HepG2 (cell line): ENCODE data around the gene PPFIA3. TPM values are rescaled to one million over a fixed set of nuclear protein-coding genes. Genes with fewer than 3 reads are reported as not detected.

Source experiments
- ATF6 ChIP-seq: sonication (generic); formaldehyde crosslinking; conservative IDR thresholded peaks from 2 replicates; pipeline ENCODE4 v1.4.0; 2020; ENCODE audit warnings: missing genetic modification reagents
- CTCF ChIP-seq: sonication (generic); formaldehyde crosslinking; IDR thresholded peaks from 2 replicates; pipeline ENCODE4 v1.5.0; 2020; ENCODE audit warnings: mild to moderate bottlenecking, missing genetic modification reagents, moderate library complexity
- DRAP1 ChIP-seq: IDR thresholded peaks from 2 replicates; pipeline ENCODE4 v1.6.1; 2016; ENCODE audit warnings: missing genetic modification reagents, missing compliant biosample characterization
- HMG20B ChIP-seq: conservative IDR thresholded peaks from 2 replicates; pipeline ENCODE4 v1.6.1; 2016; ENCODE audit warnings: missing genetic modification reagents, missing compliant biosample characterization
- MAZ ChIP-seq, 2 experiments: sonication (generic) in 1 of 2; formaldehyde crosslinking in 1 of 2; IDR thresholded peaks; 2 replicates each; pipeline versions ENCODE4 v1.5.0 to v1.6.1; 2012 to 2020; ENCODE audit warnings: low read depth in 2 of 2, mild to moderate bottlenecking in 2 of 2, borderline replicate concordance in 1 of 2, improper control_type of control experiment in 1 of 2, low read length in 1 of 2, missing genetic modification reagents in 1 of 2, moderate library complexity in 1 of 2
- NFRKB ChIP-seq: fragments of 450-650 bp; IDR thresholded peaks from 2 replicates; pipeline ENCODE4 v1.6.1; 2017
- ZIK1 ChIP-seq: sonication (generic); formaldehyde crosslinking; IDR thresholded peaks from 2 replicates; pipeline ENCODE4 v1.5.0; 2020; ENCODE audit warnings: mild to moderate bottlenecking, low read depth, missing genetic modification reagents, borderline replicate concordance
- ZKSCAN1 ChIP-seq: fragments of 150-350 bp; IDR thresholded peaks from 2 replicates; pipeline ENCODE4 v1.6.1; 2014; ENCODE audit warnings: low read length
- ZNF510 ChIP-seq: sonication (generic); formaldehyde crosslinking; IDR thresholded peaks from 2 replicates; pipeline ENCODE4 v1.4.0; 2020; ENCODE audit warnings: low read depth, mild to moderate bottlenecking, missing genetic modification reagents
- ZNF746 ChIP-seq: sonication (generic); formaldehyde crosslinking; IDR thresholded peaks from 2 replicates; pipeline ENCODE4 v1.8.0; 2022; ENCODE audit warnings: mild to moderate bottlenecking, missing genetic modification reagents
- polyA plus RNA-seq, 8 experiments: library from polyadenylated mRNA; depleted of rRNA in 3 of 8; stranded (reverse) in 7 of 8; unstranded in 1 of 8; fragments of >200 nt; fragmentation: Illumina TruSeq in 4 of 8; extraction: Trizol in 4 of 8; gene quantifications; 2 replicates each; pipeline versions ENCODE4 v1.2.1 to v1.2.3, GENCODE V29; 2011 to 2016; ENCODE audit warnings: low read depth in 4 of 8, missing spikeins in 1 of 8, mixed read lengths in 1 of 8; ENCODE audit not compliant: insufficient read depth in 1 of 8
- total RNA-seq, 5 experiments: library from RNA; depleted of rRNA; stranded (reverse); fragments of >200 nt; fragmentation: Illumina TruSeq; extraction: Trizol; gene quantifications; 2 replicates each; pipeline ENCODE4 v1.2.3, GENCODE V29; 2016; ENCODE audit warnings: low read depth in 1 of 5
- TF ChIP-seq, protein P1 (sequence below): sonication (generic); formaldehyde crosslinking; IDR thresholded peaks from 2 replicates; pipeline ENCODE4 v1.4.0; 2020; ENCODE audit warnings: missing genetic modification reagents
- TF ChIP-seq, protein P2 (sequence below): fragments of 450-650 bp; IDR thresholded peaks from 2 replicates; pipeline ENCODE4 v1.6.1; 2017
- TF ChIP-seq, protein P3 (sequence below): sonication (generic); formaldehyde crosslinking; IDR thresholded peaks from 2 replicates; pipeline ENCODE4 v1.5.1; 2020; ENCODE audit warnings: missing genetic modification reagents, mild to moderate bottlenecking, borderline replicate concordance
- TF ChIP-seq, protein P4 (sequence below): sonication (generic); formaldehyde crosslinking; IDR thresholded peaks from 2 replicates; pipeline ENCODE4 v1.4.0; 2020; ENCODE audit warnings: mild to moderate bottlenecking, missing genetic modification reagents, borderline replicate concordance

Gene PPFIA3
- total and polyA plus RNA-seq, 2 of the 13 experiments (the other 11 are each of a cell fraction or from before 2014, with no cell fraction given), result 6.7 to 8.6 TPM

- TF ChIP-seq CTCF (peak; percentile 15; the same call in 1 of the 2 replicates), ATF6 (CRISPR knock-in tag) (no peak), NFRKB (no peak), ZNF746 (CRISPR knock-in tag) (peak; percentile 82), ZNF510 (CRISPR knock-in tag) (peak; percentile 65; the same call in 1 of the 2 replicates), ZKSCAN1 (no peak), DRAP1 (CRISPR knock-in tag) (peak; percentile 44; the same call in 1 of the 2 replicates), MAZ (IDR thresholded peaks at IDR 0.05; ENCODE audit: borderline replicate concordance, low read depth, low read length) (no peak), MAZ (CRISPR knock-in tag; IDR thresholded peaks at IDR 0.05; ENCODE audit: low read depth) (peak; percentile 96), ZIK1 (CRISPR knock-in tag) (peak; percentile 49; the same call in 1 of the 2 replicates), HMG20B (CRISPR knock-in tag) (no peak)
- TF ChIP-seq, protein P1, sequence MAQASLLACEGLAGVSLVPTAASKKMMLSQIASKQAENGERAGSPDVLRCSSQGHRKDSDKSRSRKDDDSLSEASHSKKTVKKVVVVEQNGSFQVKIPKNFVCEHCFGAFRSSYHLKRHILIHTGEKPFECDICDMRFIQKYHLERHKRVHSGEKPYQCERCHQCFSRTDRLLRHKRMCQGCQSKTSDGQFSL (CRISPR knock-in tag), result no peak; the same call in 1 of the 2 replicates
- TF ChIP-seq, protein P2, sequence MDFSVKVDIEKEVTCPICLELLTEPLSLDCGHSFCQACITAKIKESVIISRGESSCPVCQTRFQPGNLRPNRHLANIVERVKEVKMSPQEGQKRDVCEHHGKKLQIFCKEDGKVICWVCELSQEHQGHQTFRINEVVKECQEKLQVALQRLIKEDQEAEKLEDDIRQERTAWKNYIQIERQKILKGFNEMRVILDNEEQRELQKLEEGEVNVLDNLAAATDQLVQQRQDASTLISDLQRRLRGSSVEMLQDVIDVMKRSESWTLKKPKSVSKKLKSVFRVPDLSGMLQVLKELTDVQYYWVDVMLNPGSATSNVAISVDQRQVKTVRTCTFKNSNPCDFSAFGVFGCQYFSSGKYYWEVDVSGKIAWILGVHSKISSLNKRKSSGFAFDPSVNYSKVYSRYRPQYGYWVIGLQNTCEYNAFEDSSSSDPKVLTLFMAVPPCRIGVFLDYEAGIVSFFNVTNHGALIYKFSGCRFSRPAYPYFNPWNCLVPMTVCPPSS, result no peak
- TF ChIP-seq, protein P3, sequence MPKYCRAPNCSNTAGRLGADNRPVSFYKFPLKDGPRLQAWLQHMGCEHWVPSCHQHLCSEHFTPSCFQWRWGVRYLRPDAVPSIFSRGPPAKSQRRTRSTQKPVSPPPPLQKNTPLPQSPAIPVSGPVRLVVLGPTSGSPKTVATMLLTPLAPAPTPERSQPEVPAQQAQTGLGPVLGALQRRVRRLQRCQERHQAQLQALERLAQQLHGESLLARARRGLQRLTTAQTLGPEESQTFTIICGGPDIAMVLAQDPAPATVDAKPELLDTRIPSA (CRISPR knock-in tag), result 0 out of 2 replicates have a peak, but pooled peaks have one; percentile 72
- TF ChIP-seq, protein P4, sequence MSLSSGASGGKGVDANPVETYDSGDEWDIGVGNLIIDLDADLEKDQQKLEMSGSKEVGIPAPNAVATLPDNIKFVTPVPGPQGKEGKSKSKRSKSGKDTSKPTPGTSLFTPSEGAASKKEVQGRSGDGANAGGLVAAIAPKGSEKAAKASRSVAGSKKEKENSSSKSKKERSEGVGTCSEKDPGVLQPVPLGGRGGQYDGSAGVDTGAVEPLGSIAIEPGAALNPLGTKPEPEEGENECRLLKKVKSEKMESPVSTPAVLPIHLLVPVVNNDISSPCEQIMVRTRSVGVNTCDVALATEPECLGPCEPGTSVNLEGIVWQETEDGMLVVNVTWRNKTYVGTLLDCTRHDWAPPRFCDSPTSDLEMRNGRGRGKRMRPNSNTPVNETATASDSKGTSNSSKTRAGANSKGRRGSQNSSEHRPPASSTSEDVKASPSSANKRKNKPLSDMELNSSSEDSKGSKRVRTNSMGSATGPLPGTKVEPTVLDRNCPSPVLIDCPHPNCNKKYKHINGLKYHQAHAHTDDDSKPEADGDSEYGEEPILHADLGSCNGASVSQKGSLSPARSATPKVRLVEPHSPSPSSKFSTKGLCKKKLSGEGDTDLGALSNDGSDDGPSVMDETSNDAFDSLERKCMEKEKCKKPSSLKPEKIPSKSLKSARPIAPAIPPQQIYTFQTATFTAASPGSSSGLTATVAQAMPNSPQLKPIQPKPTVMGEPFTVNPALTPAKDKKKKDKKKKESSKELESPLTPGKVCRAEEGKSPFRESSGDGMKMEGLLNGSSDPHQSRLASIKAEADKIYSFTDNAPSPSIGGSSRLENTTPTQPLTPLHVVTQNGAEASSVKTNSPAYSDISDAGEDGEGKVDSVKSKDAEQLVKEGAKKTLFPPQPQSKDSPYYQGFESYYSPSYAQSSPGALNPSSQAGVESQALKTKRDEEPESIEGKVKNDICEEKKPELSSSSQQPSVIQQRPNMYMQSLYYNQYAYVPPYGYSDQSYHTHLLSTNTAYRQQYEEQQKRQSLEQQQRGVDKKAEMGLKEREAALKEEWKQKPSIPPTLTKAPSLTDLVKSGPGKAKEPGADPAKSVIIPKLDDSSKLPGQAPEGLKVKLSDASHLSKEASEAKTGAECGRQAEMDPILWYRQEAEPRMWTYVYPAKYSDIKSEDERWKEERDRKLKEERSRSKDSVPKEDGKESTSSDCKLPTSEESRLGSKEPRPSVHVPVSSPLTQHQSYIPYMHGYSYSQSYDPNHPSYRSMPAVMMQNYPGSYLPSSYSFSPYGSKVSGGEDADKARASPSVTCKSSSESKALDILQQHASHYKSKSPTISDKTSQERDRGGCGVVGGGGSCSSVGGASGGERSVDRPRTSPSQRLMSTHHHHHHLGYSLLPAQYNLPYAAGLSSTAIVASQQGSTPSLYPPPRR, result no peak
These were observed 31.0 kb downstream of the PPFIA3 start (continued) for GRCh38 chr19:49150106-49150943.
